Smooth muscle cell (in vitro differentiated cells): Measurements from ENCODE around the gene TUFT1. TPM values are rescaled to one million over a fixed set of nuclear protein-coding genes. Genes with fewer than 3 reads are reported as not detected.

Experiments used
- DNase-seq: peaks from one replicate; lab custom pipeline; 2025; ENCODE audit not compliant: unreplicated experiment; lab: John Stamatoyannopoulos, UW
- H2AFZ ChIP-seq: fragments of 200-600 bp; sonication (generic); 2 replicates; pipeline ENCODE4 v1.6.0; 2016; ENCODE audit warnings: antibody characterized with exemption, low read depth, mild to moderate bottlenecking
- H3F3A ChIP-seq: fragments of 200-600 bp; sonication (generic); 2 replicates; pipeline ENCODE4 v1.6.0; 2017; ENCODE audit warnings: antibody characterized with exemption, low read depth
- H3K27ac ChIP-seq: fragments of 200-600 bp; sonication (generic); 2 replicates; pipeline ENCODE4 v1.5.1; 2016; ENCODE audit warnings: low read depth, mild to moderate bottlenecking
- H3K27me3 ChIP-seq: fragments of 200-600 bp; sonication (generic); 2 replicates; pipeline ENCODE4 v1.6.1; 2016; ENCODE audit warnings: low read depth, mild to moderate bottlenecking
- H3K36me3 ChIP-seq: fragments of 200-600 bp; sonication (generic); 2 replicates; pipeline ENCODE4 v1.5.1; 2016; ENCODE audit warnings: low read depth
- H3K4me1 ChIP-seq: fragments of 200-600 bp; sonication (generic); 2 replicates; pipeline ENCODE4 v1.5.1; 2016; ENCODE audit warnings: low read depth
- H3K4me2 ChIP-seq: fragments of 200-600 bp; sonication (generic); 2 replicates; pipeline ENCODE4 v1.6.0; 2016; ENCODE audit warnings: mild to moderate bottlenecking
- H3K4me3 ChIP-seq: fragments of 200-600 bp; sonication (generic); 2 replicates; pipeline ENCODE4 v1.5.1; 2016; ENCODE audit warnings: mild to moderate bottlenecking
- H3K79me2 ChIP-seq: fragments of 200-600 bp; sonication (generic); 2 replicates; pipeline ENCODE4 v1.6.0; 2016; ENCODE audit warnings: low read depth, mild to moderate bottlenecking
- H3K9ac ChIP-seq: fragments of 200-600 bp; sonication (generic); 2 replicates; pipeline ENCODE4 v1.6.0; 2016; ENCODE audit warnings: low read depth
- H3K9me3 ChIP-seq: fragments of 200-600 bp; sonication (generic); replicated peaks from 2 replicates; pipeline ENCODE4 v1.5.1; 2016; ENCODE audit warnings: low read depth
- H4K20me1 ChIP-seq: fragments of 200-600 bp; sonication (generic); 2 replicates; pipeline ENCODE4 v1.6.0; 2016; ENCODE audit warnings: low read depth
- CTCF ChIP-seq: fragments of 200-600 bp; sonication (generic); IDR thresholded peaks from 2 replicates; pipeline ENCODE4 v1.5.1; 2017; ENCODE audit warnings: borderline replicate concordance, mild to moderate bottlenecking, antibody characterized with exemption; ENCODE audit not compliant: insufficient read depth, poor library complexity, severe bottlenecking
- WGBS: methylation state at CpG from one replicate; pipeline ENCODE4 v1.1.7; 2016; ENCODE audit warnings: low lambda C conversion rate; 5-methylcytosine and 5-hydroxymethylcytosine counted together
- polyA plus RNA-seq: library from polyadenylated mRNA; unstranded; fragments of >200 nt; fragmentation: Nextera tagmentation; extraction: Ambion mirVana; gene quantifications from 2 replicates; pipeline ENCODE4 v1.2.1, GENCODE V29; 2016
- total RNA-seq: library from RNA; depleted of rRNA; stranded (reverse); fragments of >200 nt; gene quantifications from 2 replicates; pipeline ENCODE4 v1.2.3, GENCODE V29; 2014

TUFT1 gene
- total and polyA plus RNA-seq, 2 experiments from 2014 or later, result 15.1 to 20.0 TPM

DNA sequence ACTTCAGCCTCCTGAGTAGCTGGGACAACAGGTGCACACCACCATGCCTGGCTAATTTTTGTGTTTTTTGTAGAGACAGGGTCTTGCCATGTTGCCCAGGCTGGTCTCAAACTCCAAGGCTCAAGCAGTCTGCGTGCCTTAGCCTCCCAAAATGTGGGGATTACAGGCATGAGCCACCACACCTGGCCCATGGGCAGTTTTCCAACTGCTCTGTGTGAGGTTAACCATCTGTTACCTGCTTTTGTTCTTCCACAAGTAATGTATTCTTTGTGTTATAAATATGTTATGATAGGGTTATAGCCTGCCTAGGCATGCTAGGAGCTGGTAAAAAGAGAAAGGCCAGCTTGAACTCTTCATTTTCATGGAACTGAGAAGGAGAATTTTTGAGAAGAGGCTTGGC lies 30.7 kb downstream of the TUFT1 start:
- Histone ChIP-seq H3K4me1 (no peaks in the 10 kb centered on the region), H4K20me1 (no peaks in the 10 kb centered on the region), H3K36me3 (peaks cover 5% of the 10 kb centered on the region), H3K27ac (no peak overlapping the region), H3K4me3 (no peak overlapping the region), H3F3A (no peaks in the 10 kb centered on the region), H3K79me2 (no peaks in the 10 kb centered on the region), H2AFZ (no peak overlapping the region), H3K4me2 (no peak overlapping the region), H3K27me3 (no peaks in the 10 kb centered on the region), H3K9ac (no peak overlapping the region), H3K9me3 (no peaks in the 10 kb centered on the region)
- WGBS, result 87% methylated on average over 1 of the region's 1 CpG
- no peak for TF ChIP-seq CTCF
- no peak for DNase-seq

DNA sequence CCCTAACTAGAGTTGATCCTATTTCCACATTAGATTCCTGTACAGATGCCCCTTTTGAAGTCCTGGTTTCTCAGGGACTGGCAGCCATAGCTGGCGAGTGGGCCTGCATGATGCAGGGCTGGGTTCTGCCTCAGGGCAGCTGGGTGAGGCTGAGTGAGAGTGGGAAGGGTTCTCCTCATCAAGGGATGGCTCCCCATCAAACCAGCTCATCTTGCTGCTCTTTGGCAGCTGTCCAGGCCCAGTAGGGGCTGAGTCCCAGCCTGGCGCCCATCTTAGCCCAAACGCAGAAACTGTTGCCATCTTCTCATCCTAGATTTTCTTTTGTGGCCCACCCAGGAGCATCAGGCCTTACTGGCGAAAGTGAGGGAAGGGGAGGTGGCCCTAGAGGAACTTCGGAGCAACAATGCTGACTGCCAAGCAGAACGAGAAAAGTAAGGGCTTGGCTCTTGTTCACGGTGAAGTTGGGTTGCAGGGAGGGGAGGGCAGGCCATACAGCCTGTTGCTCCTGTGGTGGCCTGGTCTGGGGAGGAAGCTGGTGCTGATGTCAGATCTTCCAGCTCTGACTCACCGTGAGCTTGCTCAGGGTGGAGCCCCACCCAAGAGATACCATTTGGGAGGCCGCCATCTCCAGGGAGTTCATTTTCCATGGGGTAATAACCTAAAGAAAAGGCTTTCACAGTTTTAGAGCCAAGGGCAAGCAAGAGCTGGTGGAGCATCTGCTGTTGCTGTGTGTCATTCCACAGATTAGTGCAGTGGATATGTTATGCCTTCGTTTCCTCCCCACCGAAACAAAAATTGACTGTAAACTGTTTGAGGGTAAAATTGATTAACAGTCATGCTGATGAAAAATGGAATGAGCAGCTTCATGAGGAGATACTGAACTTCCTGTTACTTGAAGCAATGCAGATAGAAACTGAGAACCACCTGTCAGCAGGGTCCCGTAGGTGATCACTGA lies 34.7 kb downstream of the TUFT1 start:
- H2AFZ ChIP-seq, result no peak overlapping the region
- H3K27ac ChIP-seq, result peak overlapping the region; percentile 57
- no peak for TF ChIP-seq CTCF
- H3K4me1 ChIP-seq, result no peaks in the 10 kb centered on the region
- no peaks in the 10 kb centered on the region for H3K27me3 ChIP-seq
- no peaks in the 10 kb centered on the region for H3K79me2 ChIP-seq
- no peak for DNase-seq
- H3K4me2 ChIP-seq, result no peak overlapping the region
- no peak overlapping the region for H3K4me3 ChIP-seq
- 79% methylated on average over 12 of the region's 12 CpGs for WGBS
- no peaks in the 10 kb centered on the region for H4K20me1 ChIP-seq
- no peaks in the 10 kb centered on the region for H3K9me3 ChIP-seq
- peaks cover 9% of the 10 kb centered on the region for H3F3A ChIP-seq
- peaks cover 7% of the 10 kb centered on the region for H3K36me3 ChIP-seq
- no peak overlapping the region for H3K9ac ChIP-seq

DNA sequence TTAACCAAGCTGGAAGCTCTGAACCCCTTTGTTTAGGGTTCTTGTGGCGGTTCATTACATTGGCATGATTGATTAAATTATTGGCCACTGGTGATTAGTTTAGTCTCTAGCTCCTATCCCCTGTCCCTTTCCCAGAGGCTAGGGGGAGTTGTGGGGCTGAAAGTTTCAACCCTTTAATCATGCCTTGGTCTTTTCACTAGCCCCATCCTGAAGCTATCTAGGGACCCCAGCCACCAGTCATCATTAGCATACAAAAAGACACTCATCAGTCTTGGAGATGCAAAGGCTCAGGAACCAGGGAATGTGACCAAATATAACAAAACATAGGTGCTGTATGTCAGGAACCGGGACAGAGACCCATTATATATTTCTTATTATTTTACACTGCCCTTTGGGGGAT lies 37.1 kb downstream of the TUFT1 start:
- Histone ChIP-seq H3K4me2 (no peak overlapping the region), H4K20me1 (no peaks in the 10 kb centered on the region), H3K79me2 (no peaks in the 10 kb centered on the region), H3K36me3 (peaks cover 7% of the 10 kb centered on the region), H3K9me3 (no peaks in the 10 kb centered on the region), H3K27ac (no peak overlapping the region), H3F3A (peaks cover 9% of the 10 kb centered on the region), H2AFZ (no peak overlapping the region), H3K4me1 (no peaks in the 10 kb centered on the region), H3K27me3 (no peaks in the 10 kb centered on the region), H3K9ac (no peak overlapping the region), H3K4me3 (no peak overlapping the region)
- 95% methylated on average over 2 of the region's 2 CpGs for WGBS
- no peak for TF ChIP-seq CTCF
- no peak for DNase-seq

- H4K20me1 ChIP-seq, result no peaks in the 10 kb centered on the region
- no peaks in the 10 kb centered on the region for H3K9me3 ChIP-seq
- no peak overlapping the region for H2AFZ ChIP-seq
- H3K4me1 ChIP-seq, result no peaks in the 10 kb centered on the region
- no peaks in the 10 kb centered on the region for H3K27me3 ChIP-seq
- WGBS, result 63% methylated on average over 1 of the region's 1 CpG
- H3K36me3 ChIP-seq, result peaks cover 7% of the 10 kb centered on the region
- no peaks in the 10 kb centered on the region for H3K79me2 ChIP-seq
- H3F3A ChIP-seq, result peaks cover 9% of the 10 kb centered on the region
- peak overlapping the region; percentile 30 for H3K27ac ChIP-seq
- H3K4me2 ChIP-seq, result no peak overlapping the region
- H3K4me3 ChIP-seq, result no peak overlapping the region
- DNase-seq, result no peak
- no peak for TF ChIP-seq CTCF
- no peak overlapping the region for H3K9ac ChIP-seq
Measured at GRCh38 chr1:151578941-151579340, 38.8 kb downstream of the TUFT1 start.
